DND-41 (cell line): ENCODE measurements around the gene IER2.

Experiments used
- ATAC-seq: fragments of 200-7000 bp; cut with Tn5 transposase; 3 replicates; pipeline ENCODE4 v1.9.1; 2021; ENCODE audit warnings: low read depth; ENCODE audit not compliant: insufficient read depth
- DNase-seq: peaks from one replicate; pipeline ENCODE4 v3.0.0-alpha.2; 2020
- H2AFZ ChIP-seq: 2 replicates; pipeline ENCODE4 v1.6.0; 2012; ENCODE audit warnings: low read depth, low read length
- H3K27ac ChIP-seq: 2 replicates; pipeline ENCODE4 v1.5.1; 2012; ENCODE audit warnings: low read length, inconsistent platforms
- H3K27me3 ChIP-seq: fragments of 200-600 bp; sonication (generic); 2 replicates; pipeline ENCODE4 v1.6.0; 2012; ENCODE audit warnings: low read length, mild to moderate bottlenecking, inconsistent platforms; ENCODE audit not compliant: insufficient read depth, poor library complexity
- H3K36me3 ChIP-seq: 2 replicates; pipeline ENCODE4 v1.5.1; 2012; ENCODE audit warnings: low read length, inconsistent platforms; ENCODE audit not compliant: insufficient read depth
- H3K4me1 ChIP-seq: 2 replicates; pipeline ENCODE4 v1.5.1; 2012; ENCODE audit warnings: mild to moderate bottlenecking, low read length; ENCODE audit not compliant: insufficient read depth
- H3K4me2 ChIP-seq: 2 replicates; pipeline ENCODE4 v1.6.0; 2012; ENCODE audit warnings: mild to moderate bottlenecking, moderate library complexity, low read length, inconsistent platforms; ENCODE audit not compliant: insufficient read depth
- H3K4me3 ChIP-seq, 2 experiments: fragments of 200-600 bp in 1 of 2; shearing (Covaris generic) in 1 of 2; 2 replicates each; pipeline ENCODE4 v1.5.1; 2012 to 2016; ENCODE audit warnings: inconsistent platforms in 2 of 2, low read length in 2 of 2, mild to moderate bottlenecking in 2 of 2, low read depth in 1 of 2, moderate library complexity in 1 of 2
- H3K79me2 ChIP-seq: 2 replicates; pipeline ENCODE4 v1.6.0; 2012; ENCODE audit warnings: low read length, inconsistent platforms; ENCODE audit not compliant: insufficient read depth
- H3K9ac ChIP-seq: 2 replicates; pipeline ENCODE4 v1.6.0; 2012; ENCODE audit warnings: low read depth, mild to moderate bottlenecking, inconsistent platforms, low read length, moderate library complexity
- H3K9me3 ChIP-seq: 2 replicates; pipeline ENCODE4 v1.5.1; 2012; ENCODE audit warnings: low read length, moderate library complexity, mild to moderate bottlenecking, inconsistent platforms; ENCODE audit not compliant: insufficient read depth, severe bottlenecking
- H4K20me1 ChIP-seq: 2 replicates; pipeline ENCODE4 v1.6.0; 2012; ENCODE audit warnings: low read length; ENCODE audit not compliant: insufficient read depth
- CTCF ChIP-seq: IDR thresholded peaks from 2 replicates; pipeline ENCODE4 v1.5.1; 2012; ENCODE audit warnings: borderline replicate concordance, low read length, moderate library complexity, mild to moderate bottlenecking; ENCODE audit not compliant: poor library complexity, severe bottlenecking; ENCODE audit errors: extremely low read depth
- EZH2 ChIP-seq: IDR thresholded peaks from 3 replicates; pipeline ENCODE4 v1.6.1; 2012; ENCODE audit warnings: borderline replicate concordance, low read depth, mild to moderate bottlenecking, moderate library complexity, low read length, inconsistent platforms; ENCODE audit not compliant: severe bottlenecking

Gene IER2

GRCh38 chr19:13118424-13119193 is 31.6 kb upstream of the IER2 start:
- H2AFZ ChIP-seq: peak overlapping the region; percentile 61
- peak overlapping the region; percentile 88 for H3K4me2 ChIP-seq
- peak overlapping the region; percentile 83 for H3K27ac ChIP-seq
- ATAC-seq (peak; percentile 48), DNase-seq (peak; percentile 78)
- no peaks in the 10 kb centered on the region for H3K27me3 ChIP-seq
- peaks cover 54% of the 10 kb centered on the region for H3K36me3 ChIP-seq
- H3K9me3 ChIP-seq: no peaks in the 10 kb centered on the region
- peaks cover 49% of the 10 kb centered on the region for H4K20me1 ChIP-seq
- H3K9ac ChIP-seq: peak overlapping the region; percentile 95
- H3K4me1 ChIP-seq: peaks cover 51% of the 10 kb centered on the region
- H3K4me3 ChIP-seq: peak overlapping the region; percentile 72 to 99
- H3K79me2 ChIP-seq: peaks cover 76% of the 10 kb centered on the region
- TF ChIP-seq EZH2 (no peak), CTCF (no peak)

GRCh38 chr19:13119627-13120026 is 30.6 kb upstream of the IER2 start:
- H4K20me1 ChIP-seq: peaks cover 56% of the 10 kb centered on the region
- no peak for DNase-seq
- H3K4me3 ChIP-seq: peak overlapping the region in 1 of 2 experiments; percentile 72; a peak in 3 of 4 replicates
- H3K9me3 ChIP-seq: no peaks in the 10 kb centered on the region
- H3K4me1 ChIP-seq: peaks cover 50% of the 10 kb centered on the region
- H3K27me3 ChIP-seq: no peaks in the 10 kb centered on the region
- H2AFZ ChIP-seq: no peak overlapping the region
- ATAC-seq: no peak
- H3K36me3 ChIP-seq: peaks cover 56% of the 10 kb centered on the region
- H3K9ac ChIP-seq: peak overlapping the region; percentile 95
- H3K79me2 ChIP-seq: peaks cover 85% of the 10 kb centered on the region
- H3K4me2 ChIP-seq: peak overlapping the region; percentile 88
- TF ChIP-seq CTCF: no peak
- TF ChIP-seq EZH2: no peak
- H3K27ac ChIP-seq: peak overlapping the region; percentile 60

- Histone ChIP-seq H4K20me1 (peaks cover 58% of the 10 kb centered on the region), H3K4me3 (peak overlapping the region in 1 of 2 experiments; percentile 72; a peak in 2 of 4 replicates), H3K9me3 (no peaks in the 10 kb centered on the region), H3K4me2 (peak overlapping the region; percentile 88), H3K79me2 (peaks cover 85% of the 10 kb centered on the region), H3K4me1 (peaks cover 46% of the 10 kb centered on the region), H3K9ac (peak overlapping the region; percentile 95; the same call in 1 of the 2 replicates), H2AFZ (no peak overlapping the region), H3K36me3 (peaks cover 56% of the 10 kb centered on the region), H3K27me3 (no peaks in the 10 kb centered on the region), H3K27ac (peak overlapping the region; percentile 30; the same call in 1 of the 2 replicates)
- DNase-seq (no peak), ATAC-seq (no peak)
- no peak for TF ChIP-seq EZH2
- TF ChIP-seq CTCF: no peak
Measured at GRCh38 chr19:13120031-13120430, 30.2 kb upstream of the IER2 start.
